ENCODE measurements around the gene SNRPN.

SNRPN gene

DNA sequence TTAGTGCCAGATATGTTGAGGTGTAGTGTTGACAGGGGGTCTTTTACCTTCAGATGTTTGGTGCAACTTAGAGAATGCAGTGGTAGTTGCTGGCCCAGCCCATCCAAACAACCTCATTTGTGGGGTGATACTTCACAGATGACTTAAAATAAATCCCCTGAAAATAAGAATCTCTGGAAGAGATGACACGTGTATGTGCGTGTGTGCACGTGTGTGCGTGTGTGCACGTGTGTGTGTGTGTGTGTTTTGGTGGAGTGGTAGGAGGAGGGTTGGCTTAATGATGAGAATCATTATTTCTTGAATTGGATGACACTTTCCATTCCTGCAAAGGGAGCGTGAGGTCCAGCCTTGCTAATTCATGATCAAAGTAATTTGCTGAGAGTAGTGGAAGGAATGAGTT is 31.9 kb downstream of the SNRPN start (continued):
- TF ChIP-seq, protein P1, sequence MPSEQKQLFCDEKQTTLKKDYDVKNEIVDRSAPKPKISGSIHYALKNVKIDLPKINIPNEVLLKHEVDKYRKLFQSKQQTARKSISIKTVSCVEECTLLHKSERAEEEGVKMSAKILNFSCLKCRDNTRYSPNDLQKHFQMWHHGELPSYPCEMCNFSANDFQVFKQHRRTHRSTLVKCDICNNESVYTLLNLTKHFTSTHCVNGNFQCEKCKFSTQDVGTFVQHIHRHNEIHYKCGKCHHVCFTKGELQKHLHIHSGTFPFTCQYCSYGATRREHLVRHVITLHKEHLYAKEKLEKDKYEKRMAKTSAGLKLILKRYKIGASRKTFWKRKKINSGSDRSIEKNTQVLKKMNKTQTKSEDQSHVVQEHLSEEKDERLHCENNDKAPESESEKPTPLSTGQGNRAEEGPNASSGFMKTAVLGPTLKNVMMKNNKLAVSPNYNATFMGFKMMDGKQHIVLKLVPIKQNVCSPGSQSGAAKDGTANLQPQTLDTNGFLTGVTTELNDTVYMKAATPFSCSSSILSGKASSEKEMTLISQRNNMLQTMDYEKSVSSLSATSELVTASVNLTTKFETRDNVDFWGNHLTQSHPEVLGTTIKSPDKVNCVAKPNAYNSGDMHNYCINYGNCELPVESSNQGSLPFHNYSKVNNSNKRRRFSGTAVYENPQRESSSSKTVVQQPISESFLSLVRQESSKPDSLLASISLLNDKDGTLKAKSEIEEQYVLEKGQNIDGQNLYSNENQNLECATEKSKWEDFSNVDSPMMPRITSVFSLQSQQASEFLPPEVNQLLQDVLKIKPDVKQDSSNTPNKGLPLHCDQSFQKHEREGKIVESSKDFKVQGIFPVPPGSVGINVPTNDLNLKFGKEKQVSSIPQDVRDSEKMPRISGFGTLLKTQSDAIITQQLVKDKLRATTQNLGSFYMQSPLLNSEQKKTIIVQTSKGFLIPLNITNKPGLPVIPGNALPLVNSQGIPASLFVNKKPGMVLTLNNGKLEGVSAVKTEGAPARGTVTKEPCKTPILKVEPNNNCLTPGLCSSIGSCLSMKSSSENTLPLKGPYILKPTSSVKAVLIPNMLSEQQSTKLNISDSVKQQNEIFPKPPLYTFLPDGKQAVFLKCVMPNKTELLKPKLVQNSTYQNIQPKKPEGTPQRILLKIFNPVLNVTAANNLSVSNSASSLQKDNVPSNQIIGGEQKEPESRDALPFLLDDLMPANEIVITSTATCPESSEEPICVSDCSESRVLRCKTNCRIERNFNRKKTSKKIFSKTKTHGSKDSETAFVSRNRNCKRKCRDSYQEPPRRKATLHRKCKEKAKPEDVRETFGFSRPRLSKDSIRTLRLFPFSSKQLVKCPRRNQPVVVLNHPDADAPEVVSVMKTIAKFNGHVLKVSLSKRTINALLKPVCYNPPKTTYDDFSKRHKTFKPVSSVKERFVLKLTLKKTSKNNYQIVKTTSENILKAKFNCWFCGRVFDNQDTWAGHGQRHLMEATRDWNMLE (tag by site-specific recombination; conservative IDR thresholded peaks at IDR 0.05; ENCODE audit: low read depth), result no peak
- TF ChIP-seq ZNF24 (tag by site-specific recombination; IDR thresholded peaks at IDR 0.05) (no peak), ZNF48 (tag by site-specific recombination; IDR thresholded peaks at IDR 0.05) (no peak), ZNF626 (tag by site-specific recombination; IDR thresholded peaks at IDR 0.05) (no peak), MEIS1 (CRISPR knock-in tag; IDR thresholded peaks at IDR 0.05; ENCODE audit: borderline replicate concordance) (no peak), ZNF202 (tag by site-specific recombination; IDR thresholded peaks at IDR 0.05; ENCODE audit: borderline replicate concordance) (no peak), ZNF621 (tag by site-specific recombination; IDR thresholded peaks at IDR 0.05) (no peak), ZNF426 (tag by site-specific recombination; IDR thresholded peaks at IDR 0.05) (no peak), ZNF335 (tag by site-specific recombination; conservative IDR thresholded peaks at IDR 0.05) (no peak), ZNF391 (tag by site-specific recombination; IDR thresholded peaks at IDR 0.05; ENCODE audit: borderline replicate concordance, low read depth) (no peak), KLF9 (tag by site-specific recombination; IDR thresholded peaks at IDR 0.05; ENCODE audit: low read depth) (no peak)

DNA sequence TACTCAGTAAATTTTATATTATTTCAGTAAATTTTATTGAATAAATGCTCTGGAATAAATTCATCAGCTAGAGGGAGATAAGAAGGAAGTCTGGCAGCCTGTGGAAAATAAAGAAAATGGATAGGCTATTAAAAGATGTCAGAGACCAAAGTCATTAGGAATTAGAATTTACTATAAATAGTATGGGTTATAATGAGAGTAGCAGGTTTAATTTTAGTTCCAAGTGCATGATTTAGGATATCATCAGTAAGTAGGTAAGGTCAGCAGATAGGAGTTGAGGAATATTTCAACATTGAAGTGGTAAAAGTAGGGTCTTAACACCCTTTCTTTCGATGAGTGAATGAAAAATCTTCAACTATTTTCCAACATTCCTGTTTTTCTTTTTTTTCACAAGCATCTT is 64.6 kb downstream of the SNRPN start:
- no peaks in the 10 kb centered on the region for H3K4me1 ChIP-seq (ENCODE audit: control insufficient read depth, insufficient read depth, low read length)
- POLR2A ChIA-PET, result no interaction called here
- TF ChIP-seq ZEB2 (tag by site-specific recombination; IDR thresholded peaks at IDR 0.05) (no peak), ZNF629 (tag by site-specific recombination; IDR thresholded peaks at IDR 0.05) (no peak), ZIC2 (tag by site-specific recombination; IDR thresholded peaks at IDR 0.05) (no peak), KLF10 (tag by site-specific recombination; IDR thresholded peaks at IDR 0.05) (no peak), ZNF670 (tag by site-specific recombination; IDR thresholded peaks at IDR 0.05; ENCODE audit: low read depth) (no peak), ZNF223 (tag by site-specific recombination; IDR thresholded peaks at IDR 0.05) (no peak)
- TF ChIP-seq, protein P2, sequence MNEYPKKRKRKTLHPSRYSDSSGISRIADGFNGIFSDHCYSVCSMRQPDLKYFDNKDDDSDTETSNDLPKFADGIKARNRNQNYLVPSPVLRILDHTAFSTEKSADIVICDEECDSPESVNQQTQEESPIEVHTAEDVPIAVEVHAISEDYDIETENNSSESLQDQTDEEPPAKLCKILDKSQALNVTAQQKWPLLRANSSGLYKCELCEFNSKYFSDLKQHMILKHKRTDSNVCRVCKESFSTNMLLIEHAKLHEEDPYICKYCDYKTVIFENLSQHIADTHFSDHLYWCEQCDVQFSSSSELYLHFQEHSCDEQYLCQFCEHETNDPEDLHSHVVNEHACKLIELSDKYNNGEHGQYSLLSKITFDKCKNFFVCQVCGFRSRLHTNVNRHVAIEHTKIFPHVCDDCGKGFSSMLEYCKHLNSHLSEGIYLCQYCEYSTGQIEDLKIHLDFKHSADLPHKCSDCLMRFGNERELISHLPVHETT (tag by site-specific recombination; IDR thresholded peaks at IDR 0.05), result no peak
- TF ChIP-seq, protein P3, sequence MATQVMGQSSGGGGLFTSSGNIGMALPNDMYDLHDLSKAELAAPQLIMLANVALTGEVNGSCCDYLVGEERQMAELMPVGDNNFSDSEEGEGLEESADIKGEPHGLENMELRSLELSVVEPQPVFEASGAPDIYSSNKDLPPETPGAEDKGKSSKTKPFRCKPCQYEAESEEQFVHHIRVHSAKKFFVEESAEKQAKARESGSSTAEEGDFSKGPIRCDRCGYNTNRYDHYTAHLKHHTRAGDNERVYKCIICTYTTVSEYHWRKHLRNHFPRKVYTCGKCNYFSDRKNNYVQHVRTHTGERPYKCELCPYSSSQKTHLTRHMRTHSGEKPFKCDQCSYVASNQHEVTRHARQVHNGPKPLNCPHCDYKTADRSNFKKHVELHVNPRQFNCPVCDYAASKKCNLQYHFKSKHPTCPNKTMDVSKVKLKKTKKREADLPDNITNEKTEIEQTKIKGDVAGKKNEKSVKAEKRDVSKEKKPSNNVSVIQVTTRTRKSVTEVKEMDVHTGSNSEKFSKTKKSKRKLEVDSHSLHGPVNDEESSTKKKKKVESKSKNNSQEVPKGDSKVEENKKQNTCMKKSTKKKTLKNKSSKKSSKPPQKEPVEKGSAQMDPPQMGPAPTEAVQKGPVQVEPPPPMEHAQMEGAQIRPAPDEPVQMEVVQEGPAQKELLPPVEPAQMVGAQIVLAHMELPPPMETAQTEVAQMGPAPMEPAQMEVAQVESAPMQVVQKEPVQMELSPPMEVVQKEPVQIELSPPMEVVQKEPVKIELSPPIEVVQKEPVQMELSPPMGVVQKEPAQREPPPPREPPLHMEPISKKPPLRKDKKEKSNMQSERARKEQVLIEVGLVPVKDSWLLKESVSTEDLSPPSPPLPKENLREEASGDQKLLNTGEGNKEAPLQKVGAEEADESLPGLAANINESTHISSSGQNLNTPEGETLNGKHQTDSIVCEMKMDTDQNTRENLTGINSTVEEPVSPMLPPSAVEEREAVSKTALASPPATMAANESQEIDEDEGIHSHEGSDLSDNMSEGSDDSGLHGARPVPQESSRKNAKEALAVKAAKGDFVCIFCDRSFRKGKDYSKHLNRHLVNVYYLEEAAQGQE (tag by site-specific recombination; IDR thresholded peaks at IDR 0.05), result no peak
- TF ChIP-seq, protein P4, sequence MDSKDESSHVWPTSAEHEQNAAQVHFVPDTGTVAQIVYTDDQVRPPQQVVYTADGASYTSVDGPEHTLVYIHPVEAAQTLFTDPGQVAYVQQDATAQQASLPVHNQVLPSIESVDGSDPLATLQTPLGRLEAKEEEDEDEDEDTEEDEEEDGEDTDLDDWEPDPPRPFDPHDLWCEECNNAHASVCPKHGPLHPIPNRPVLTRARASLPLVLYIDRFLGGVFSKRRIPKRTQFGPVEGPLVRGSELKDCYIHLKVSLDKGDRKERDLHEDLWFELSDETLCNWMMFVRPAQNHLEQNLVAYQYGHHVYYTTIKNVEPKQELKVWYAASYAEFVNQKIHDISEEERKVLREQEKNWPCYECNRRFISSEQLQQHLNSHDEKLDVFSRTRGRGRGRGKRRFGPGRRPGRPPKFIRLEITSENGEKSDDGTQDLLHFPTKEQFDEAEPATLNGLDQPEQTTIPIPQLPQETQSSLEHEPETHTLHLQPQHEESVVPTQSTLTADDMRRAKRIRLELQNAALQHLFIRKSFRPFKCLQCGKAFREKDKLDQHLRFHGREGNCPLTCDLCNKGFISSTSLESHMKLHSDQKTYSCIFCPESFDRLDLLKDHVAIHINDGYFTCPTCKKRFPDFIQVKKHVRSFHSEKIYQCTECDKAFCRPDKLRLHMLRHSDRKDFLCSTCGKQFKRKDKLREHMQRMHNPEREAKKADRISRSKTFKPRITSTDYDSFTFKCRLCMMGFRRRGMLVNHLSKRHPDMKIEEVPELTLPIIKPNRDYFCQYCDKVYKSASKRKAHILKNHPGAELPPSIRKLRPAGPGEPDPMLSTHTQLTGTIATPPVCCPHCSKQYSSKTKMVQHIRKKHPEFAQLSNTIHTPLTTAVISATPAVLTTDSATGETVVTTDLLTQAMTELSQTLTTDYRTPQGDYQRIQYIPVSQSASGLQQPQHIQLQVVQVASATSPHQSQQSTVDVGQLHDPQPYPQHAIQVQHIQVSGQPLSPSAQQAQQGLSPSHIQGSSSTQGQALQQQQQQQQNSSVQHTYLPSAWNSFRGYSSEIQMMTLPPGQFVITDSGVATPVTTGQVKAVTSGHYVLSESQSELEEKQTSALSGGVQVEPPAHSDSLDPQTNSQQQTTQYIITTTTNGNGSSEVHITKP (tag by site-specific recombination; IDR thresholded peaks at IDR 0.05), result no peak
- TF ChIP-seq, protein P5, sequence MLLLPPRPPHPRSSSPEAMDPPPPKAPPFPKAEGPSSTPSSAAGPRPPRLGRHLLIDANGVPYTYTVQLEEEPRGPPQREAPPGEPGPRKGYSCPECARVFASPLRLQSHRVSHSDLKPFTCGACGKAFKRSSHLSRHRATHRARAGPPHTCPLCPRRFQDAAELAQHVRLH (tag by site-specific recombination; IDR thresholded peaks at IDR 0.05), result no peak
- TF ChIP-seq, protein P6, sequence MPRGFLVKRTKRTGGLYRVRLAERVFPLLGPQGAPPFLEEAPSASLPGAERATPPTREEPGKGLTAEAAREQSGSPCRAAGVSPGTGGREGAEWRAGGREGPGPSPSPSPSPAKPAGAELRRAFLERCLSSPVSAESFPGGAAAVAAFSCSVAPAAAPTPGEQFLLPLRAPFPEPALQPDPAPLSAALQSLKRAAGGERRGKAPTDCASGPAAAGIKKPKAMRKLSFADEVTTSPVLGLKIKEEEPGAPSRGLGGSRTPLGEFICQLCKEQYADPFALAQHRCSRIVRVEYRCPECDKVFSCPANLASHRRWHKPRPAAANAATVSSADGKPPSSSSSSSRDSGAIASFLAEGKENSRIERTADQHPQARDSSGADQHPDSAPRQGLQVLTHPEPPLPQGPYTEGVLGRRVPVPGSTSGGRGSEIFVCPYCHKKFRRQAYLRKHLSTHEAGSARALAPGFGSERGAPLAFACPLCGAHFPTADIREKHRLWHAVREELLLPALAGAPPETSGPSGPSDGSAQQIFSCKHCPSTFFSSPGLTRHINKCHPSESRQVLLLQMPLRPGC (tag by site-specific recombination; IDR thresholded peaks at IDR 0.05), result no peak

More for the DNA sequence above, 64.6 kb downstream of the SNRPN start:
- H3K9me3 ChIP-seq (ENCODE audit: control insufficient read depth, insufficient read depth, low read depth, low read length), result no peaks in the 10 kb centered on the region
- H3K36me3 ChIP-seq (ENCODE audit: control insufficient read depth in 2 of 2, insufficient read depth in 1 of 2, low read length in 2 of 2), result no peaks in the 10 kb centered on the region
- CTCF ChIA-PET, result no interaction called here
- no peak overlapping the region for H3K27ac ChIP-seq (ENCODE audit: extremely low read depth, low read depth, low read length)
- no peak overlapping the region for H3K4me3 ChIP-seq (ENCODE audit: low read depth, low read length)

Measured in HEK293 (cell line).